Activated CD8-positive, alpha-beta memory T cell treated with anti-CD3 and anti-CD28 coated beads, Interleukin-2, amount 50 U/mL, for 24 hours (primary cell): ENCODE data around the gene POLR2A.

ENCODE experiments used
- DNase-seq: peaks from one replicate; pipeline ENCODE4 v3.0.0-alpha.2; 2020; ENCODE audit errors: extremely low read depth

Gene POLR2A

GRCh38 chr17:7484067-7484918, at the start of gene POLR2A:
Gene POLR2A, plus strand, starts transcription at chr17:7484366.
- DNase-seq, result peak; percentile 90

- no peak for DNase-seq
Measured at GRCh38 chr17:7435676-7436555, 48.2 kb upstream of the POLR2A start.

GRCh38 chr17:7436556-7437368, 47.4 kb upstream of the POLR2A start:
- DNase-seq, result peak; percentile 34

GRCh38 chr17:7437369-7437863, 46.8 kb upstream of the POLR2A start:
- no peak for DNase-seq

- peak; percentile 8 for DNase-seq
Measured at GRCh38 chr17:7437950-7438614, 46.1 kb upstream of the POLR2A start.

- no peak for DNase-seq
Measured at GRCh38 chr17:7438656-7439460, 45.3 kb upstream of the POLR2A start.

- no peak for DNase-seq
Measured at GRCh38 chr17:7439462-7440112, 44.6 kb upstream of the POLR2A start, which contains the start of gene FGF11. Gene FGF11, plus strand, starts transcription at chr17:7439512. Its CDS starts 109 bp downstream, at chr17:7439621.

- no peak for DNase-seq
Measured at GRCh38 chr17:7440113-7440833, 43.9 kb upstream of the POLR2A start.

GRCh38 chr17:7440834-7441195, 43.4 kb upstream of the POLR2A start:
- no peak for DNase-seq

- DNase-seq, result no peak
Measured at GRCh38 chr17:7441266-7441665, 42.9 kb upstream of the POLR2A start.

- DNase-seq, result no peak
Measured at GRCh38 chr17:7442142-7442541, 42.0 kb upstream of the POLR2A start.

GRCh38 chr17:7443499-7444485, 40.4 kb upstream of the POLR2A start:
- no peak for DNase-seq

GRCh38 chr17:7444682-7445618, 39.2 kb upstream of the POLR2A start, which contains the start of gene CHRNB1:
Gene CHRNB1, plus strand, starts transcription at chr17:7445061. Its CDS starts 67 bp downstream, at chr17:7445128.
- DNase-seq, result no peak

- no peak for DNase-seq
Measured at GRCh38 chr17:7445619-7445968, 38.6 kb upstream of the POLR2A start.

GRCh38 chr17:7448461-7448860, 35.7 kb upstream of the POLR2A start:
- no peak for DNase-seq

GRCh38 chr17:7459961-7460545, 24.1 kb upstream of the POLR2A start:
- DNase-seq, result no peak
